Measurements from ENCODE around the gene VCL.
"Not testable (repeated sequence)": the region's sequence is repeated elsewhere in the genome, so short reads cannot be mapped to it uniquely, and the experiment has no call there.

Gene VCL

DNA sequence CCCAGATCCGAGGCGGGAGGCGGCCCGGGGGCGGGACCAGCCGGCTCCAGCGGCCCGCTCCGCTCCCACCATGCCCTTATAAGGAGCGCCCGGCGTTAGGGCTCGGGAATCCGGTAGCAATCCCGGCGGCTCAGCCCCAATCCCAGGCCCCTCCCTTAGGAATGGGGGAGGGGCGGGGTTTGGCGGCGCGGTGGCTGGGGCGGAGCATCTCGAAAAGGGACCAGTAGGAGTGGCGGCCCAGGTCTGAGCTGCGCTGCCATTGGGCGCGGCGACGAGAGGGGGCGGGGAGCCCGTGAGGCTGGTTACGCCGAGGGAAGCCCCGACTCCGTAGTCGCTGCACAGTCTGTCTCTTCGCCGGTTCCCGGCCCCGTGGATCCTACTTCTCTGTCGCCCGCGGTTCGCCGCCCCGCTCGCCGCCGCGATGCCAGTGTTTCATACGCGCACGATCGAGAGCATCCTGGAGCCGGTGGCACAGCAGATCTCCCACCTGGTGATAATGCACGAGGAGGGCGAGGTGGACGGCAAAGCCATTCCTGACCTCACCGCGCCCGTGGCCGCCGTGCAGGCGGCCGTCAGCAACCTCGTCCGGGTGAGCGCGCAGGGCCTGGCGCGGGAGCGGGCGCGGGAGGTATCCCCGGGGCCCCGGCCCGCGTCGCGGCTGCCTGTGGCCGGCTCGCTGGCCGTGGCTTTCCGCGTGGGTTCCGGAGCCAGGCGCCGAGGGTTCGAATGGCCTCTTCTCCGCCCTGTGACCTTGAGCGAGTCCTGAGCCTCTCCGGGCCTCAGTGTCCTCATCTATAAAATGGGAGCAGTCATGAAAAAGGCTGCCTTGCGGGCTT, at the start of gene VCL:
Gene VCL (plus strand): TSS at position 330 of the 836 bp plus-strand sequence. CDS start 92 bp downstream, at position 422.
- peak; percentile 92 to 95 for DNase-seq (ENCODE audit: low read depth in 2 of 2)

DNA sequence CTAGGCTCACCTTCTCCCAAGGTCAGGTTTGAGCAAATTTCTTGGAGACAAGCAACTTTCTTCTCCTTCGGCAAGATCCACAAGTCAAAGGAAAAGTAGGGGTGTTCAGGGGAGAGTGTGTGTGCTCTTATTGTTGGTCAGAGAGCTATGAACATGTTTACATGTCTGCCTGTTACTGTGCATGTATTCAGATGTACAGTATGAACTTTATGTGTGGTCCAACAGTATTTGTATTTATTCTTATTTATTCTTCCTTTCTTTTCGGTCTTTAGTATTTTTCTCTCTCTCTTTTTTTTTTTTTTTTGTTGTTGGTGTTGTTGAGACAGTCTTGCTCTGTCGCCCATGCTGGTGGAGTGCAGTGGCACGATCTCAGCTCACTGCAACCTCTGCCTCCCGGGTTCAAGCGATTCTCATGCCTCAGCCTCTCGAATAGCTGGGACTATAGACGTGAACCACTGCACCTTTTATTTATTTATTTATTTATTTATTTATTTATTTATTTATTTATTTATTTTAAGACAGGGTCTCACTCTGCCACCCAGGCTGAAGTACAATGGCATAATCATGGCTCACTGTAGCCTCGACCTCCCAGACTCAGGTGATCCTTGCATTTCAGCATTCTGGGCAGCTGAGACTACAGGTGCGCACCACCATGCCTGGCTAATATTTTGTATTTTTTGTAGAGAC, 48.8 kb upstream of the VCL start:
- no peak for DNase-seq (ENCODE audit: low read depth in 2 of 2)

DNA sequence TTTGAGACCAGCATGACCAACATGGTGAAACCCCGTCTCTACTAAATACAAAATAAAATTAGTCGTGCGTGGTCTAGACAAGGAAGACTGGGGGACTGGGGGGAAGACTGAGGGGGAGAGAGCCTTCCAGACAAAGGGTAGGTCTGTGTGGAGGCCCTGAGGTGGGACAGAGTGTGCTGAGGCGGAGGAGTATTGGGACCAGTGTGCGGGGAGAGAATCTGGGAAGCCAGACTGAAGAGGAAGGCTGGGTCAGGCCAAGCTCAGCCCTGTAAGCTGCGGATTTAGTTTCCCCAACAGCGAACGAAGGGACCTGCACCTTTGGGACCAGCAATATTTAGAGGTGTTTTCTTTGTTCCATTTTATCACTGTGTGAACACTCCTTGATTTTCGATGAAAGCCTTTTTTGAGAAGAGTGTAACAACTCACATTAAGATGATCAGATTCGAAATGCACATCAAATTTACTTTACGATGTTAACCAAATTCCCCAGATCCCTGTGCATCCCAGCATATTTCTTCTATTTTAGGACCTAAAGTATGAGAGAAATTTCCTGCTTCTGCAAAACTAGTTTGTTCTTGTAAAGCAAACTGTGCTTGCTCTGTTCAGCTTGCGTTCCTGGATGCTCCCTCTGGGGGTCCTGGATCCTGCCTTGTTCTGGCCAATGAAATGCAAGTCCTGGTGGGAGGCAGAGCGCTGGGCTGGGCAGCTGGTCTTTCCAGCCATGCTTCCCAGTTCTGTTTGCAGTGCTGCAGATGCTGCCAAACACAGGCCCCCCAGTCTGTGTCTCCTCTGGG, 47.6 kb upstream of the VCL start:
- no peak for DNase-seq (ENCODE audit: low read depth in 2 of 2)

DNA sequence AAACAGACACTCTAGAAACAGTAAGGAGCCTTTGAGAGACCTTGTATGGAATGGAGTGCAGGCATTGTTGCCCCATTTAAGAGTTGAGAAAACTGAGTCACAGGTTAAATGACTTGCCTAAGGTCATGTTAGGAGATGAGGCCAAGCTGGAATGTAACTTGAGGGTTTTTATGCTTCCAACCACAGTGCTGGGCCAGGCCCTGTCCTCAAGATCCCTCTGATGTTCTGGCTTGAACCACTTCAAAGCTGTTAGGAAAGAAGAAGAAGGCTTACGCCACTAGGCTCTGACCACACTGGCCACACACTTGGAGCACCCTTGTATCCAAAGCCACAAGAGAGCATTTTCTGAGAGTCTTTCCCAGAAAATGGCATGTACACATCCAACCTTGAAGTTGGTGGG, 44.3 kb upstream of the VCL start:
- DNase-seq (ENCODE audit: low read depth in 2 of 2), result no peak

DNA sequence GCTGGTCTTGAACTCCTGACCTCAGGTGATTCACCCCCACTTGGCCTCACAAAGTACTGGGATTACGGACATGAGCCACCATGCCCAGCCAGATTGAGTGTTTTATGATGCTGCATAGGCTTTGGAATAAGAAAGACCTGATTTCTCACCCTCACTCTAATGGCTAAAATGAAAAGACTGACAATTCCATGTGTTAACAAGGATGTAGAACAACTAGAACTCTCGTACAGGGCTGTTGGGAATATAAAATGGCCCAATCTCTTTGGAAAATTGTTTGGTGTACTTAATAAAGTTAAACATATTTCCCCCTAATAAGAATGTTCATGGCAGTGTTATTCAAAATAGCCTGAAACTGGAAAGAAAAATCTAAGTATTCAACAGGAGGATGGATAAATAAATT, 43.2 kb upstream of the VCL start:
- DNase-seq (ENCODE audit: low read depth in 2 of 2), result no peak

DNA sequence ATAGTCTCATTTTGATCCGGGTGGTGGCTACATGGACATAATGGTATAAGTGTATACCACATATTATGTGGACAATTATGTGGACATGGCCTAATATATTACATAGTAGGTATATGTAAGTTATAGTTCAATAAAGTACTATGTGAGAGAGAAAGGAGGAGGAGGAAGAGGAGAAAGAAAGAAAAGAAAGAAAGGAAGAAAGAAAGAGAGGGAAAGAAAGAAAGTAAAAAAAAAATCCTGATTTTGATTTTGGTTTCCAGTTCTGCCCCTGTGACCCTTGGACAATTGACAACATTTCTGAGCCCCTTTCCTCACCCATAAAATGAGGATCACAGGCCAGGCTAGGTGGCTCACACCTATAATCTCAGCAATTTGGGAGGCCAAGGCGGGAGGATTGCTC, 42.2 kb upstream of the VCL start:
- DNase-seq (ENCODE audit: low read depth in 2 of 2), result no peak

DNA sequence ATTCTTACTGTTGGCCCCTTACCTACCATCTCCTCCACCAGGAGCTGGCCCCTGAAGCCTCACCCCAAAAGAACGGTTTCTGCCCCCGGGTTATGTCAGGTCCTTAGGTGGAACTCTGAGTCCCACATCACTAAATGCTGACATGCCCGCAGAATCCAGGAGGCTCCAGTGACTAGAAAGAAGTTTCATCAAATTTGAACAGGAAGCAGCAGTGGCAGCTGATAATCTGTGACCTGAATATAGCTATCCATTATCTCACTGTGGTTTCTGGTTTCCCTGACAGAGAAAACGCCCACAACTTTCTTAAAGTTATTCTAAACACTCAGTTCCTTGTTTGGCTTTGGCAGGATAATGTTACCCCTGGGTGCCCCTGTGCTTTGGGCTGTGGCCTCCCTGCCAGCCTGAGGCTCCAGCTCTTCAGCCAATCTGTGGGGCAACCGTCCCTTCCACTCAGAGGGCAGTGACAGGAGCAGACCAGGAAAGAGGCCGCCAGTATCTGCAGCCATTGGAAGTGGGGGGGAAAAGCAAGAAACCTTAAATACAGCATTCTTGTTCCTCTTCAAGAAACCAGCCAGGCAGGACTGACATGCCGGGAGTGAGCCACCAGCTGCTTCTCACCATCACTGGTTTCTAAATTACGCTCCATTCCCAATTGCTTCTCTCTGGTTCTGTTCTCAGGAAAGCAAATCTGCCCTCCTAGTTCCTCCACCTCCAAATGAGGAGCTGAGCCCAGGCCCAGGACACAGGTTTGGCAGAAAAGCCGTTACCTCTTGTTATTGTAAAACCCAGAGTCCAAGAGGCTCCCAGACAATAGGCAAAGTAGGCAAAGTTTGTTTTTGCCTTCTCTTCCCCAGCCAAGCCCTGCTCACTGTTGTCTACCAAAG, 41.2 kb upstream of the VCL start:
- peak in 1 of 2 donors; percentile 4 for DNase-seq (ENCODE audit: low read depth in 2 of 2)

DNA sequence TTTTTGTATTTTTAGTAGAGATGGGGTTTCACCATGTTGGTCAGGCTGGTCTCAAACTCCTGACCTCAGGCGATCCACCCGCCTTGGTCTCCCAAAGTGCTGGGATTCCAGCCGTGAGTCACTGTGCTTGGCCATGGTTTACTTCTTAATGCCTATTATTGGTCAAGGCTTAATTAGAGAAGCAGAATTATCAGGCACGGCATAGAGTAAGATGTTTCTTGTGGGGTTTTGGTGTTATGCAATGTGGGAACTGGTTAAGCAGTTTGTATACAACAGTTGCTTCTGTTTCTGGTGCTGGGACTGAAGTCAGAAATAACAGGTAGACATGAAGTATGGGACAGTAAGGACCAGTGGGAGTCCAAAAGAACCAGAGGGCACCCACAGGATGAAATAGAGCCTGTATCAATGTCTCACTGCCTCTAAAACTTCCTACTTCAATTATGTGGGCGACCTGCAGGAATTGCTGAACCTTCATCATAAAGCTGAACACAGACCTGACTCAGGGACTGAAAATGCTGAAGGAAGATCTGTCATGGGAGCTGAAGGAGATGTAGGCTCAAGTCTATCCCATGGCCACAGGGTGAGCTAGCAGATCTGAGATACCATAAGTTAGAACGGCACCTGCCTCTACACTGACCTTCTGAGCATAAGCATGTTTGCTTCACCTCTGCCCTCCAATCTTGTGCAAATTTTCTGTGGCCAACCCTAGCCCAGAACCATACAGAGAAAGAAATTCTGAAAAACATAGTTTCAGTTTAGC, 38.3 kb upstream of the VCL start:
- DNase-seq (ENCODE audit: low read depth in 2 of 2), result no peak

DNA sequence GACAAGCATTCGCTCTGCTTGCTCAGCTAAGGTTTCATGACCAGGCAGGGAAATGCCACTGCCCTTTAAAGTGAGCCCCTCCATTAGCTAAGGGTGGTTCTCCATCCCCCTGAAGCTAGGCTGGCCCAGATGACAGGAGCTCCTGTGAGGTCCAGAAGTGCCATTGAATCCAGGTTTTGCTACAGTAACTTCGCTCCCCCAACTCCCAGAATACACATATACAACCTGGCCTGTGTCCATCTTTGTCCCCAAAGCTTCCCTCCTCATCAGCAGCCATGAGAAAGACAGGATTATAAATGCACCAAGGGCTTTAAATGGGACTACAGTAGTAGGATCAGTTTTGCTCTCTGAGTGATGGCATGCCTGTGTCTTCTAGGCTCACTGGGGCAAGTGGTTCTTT, 35.5 kb upstream of the VCL start:
- DNase-seq (ENCODE audit: low read depth in 2 of 2), result no peak

DNA sequence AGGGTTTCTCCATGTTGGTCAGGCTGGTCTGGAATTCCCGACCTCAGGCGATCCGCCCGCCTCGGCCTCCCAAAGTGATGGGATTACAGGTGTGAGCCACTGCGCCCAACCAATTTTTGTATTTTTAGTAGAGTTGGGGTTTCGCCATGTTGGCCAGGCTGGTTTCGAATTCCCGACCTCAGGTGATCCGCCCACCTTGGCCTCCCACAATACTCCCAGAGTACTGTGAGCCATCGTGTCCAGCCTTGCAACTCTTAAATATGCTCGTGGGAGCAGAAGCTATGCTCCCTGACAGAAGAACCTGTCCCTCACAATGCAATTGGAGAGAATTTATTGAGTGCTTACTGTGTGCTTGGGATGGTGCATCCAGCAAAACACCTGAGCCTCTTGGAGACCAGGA, 34.4 kb upstream of the VCL start:
- not testable (repeated sequence) for DNase-seq (ENCODE audit: low read depth in 2 of 2)

DNA sequence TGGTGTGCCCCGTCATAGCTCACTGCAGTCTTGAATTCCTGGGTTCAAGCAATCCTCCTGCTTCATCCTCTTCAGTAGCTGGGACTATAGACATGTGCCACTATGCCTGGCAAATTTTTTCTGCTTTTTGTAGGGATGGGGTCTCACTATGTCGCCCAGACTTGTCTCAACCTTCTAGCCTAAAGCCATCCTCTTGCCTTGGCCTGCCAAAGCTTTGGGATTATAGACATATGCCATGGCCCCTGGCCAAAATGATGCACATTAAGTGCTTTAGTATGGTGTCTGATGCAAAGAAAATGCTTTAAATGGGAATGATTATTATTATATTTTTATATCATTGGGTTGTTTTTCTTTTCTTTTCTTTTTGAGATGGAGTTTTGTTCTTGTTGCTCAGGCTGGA, 33.2 kb upstream of the VCL start:
- DNase-seq (ENCODE audit: low read depth in 2 of 2), result no peak

DNA sequence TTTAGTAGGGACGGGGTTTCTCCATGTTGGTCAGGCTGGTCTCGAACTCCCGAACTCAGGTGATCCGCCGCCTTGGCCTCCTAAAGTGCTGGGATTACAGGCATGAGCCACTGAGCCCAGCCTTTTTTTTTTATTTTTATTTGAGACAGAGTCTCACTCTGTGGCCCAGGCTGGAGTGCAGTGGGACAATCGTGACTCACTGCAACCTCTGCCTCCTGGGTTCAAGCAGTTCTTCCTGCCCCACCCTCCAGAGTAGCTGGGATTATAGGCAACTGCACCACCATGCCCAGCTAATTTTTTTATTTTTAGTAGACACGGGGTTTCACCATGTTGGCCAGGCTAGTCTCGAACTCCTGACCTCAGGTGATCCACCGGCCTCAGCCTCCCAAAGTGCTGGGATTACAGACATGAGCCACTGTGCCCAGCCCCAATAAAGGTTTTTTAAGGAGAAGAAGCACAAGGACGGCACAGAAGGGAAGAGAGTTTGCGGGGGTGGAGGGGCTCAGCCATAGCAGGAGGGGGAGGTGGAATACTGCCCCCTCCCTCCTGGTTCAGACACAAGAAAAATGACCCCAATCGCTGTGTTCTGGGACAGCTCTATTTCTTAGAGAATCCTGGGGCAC, 32.5 kb upstream of the VCL start:
- not testable (repeated sequence) for DNase-seq (ENCODE audit: low read depth in 2 of 2)

DNA sequence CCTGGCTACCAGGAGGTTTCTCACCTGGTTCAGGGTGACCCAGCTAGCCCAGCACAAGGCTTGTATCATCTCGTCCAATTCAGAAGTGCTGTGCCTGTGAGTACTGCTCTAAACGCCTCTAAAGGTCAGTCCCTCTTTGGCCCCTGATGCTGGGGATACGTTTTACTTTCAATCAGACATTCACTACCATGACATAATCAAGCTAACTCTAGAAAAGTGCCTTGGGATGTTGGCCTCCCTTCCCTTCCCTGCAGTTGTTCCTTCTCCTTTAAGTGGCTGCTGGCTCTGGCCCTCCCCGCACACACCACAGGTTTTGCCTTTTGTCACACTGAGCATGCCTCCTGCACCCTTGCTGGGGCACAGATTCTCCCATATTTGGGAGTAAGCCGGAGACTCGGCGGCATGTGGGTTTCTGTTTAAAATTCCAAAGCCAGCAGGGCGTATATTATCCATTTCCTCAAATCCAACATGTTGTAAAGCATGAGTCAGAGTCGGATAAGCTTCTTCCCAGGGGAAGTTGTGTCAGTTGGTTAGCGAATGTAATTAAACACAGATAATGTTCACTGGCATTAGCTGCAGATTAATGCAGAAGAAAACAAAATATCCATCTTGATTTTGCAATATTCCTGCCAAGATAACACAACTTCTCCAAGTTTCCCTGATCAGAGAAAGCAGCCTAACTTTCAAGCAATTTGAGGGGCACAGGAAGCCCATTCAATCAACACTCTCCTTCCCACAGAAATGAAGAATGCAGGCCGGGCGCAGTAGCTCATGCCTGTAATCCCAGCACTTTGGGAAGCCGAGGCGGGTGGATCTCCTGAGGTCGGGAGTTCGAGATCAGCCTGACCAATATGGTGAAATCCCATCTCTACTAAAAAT, 31.8 kb upstream of the VCL start:
- no peak for DNase-seq (ENCODE audit: low read depth in 2 of 2)

DNA sequence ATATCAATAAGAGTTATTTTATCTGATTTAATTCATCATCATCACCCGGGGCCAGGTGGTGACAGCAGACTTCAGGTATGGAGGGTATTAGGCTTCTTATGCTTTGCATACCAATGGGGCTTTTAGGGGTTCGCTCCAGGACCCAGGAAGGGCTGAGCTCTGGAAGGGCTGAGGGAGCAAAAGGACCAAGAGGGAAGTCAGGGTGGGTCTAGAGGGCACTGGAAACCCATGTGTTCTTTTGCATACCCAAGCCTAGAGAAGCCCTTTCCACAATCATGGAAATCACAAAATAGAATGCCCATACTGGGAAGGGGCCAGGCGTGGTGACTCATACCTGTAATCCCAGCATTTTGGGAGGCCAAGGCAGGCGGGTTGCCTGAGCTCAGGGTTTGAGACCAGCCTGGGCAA, 30.9 kb upstream of the VCL start:
- no peak for DNase-seq (ENCODE audit: low read depth in 2 of 2)

DNA sequence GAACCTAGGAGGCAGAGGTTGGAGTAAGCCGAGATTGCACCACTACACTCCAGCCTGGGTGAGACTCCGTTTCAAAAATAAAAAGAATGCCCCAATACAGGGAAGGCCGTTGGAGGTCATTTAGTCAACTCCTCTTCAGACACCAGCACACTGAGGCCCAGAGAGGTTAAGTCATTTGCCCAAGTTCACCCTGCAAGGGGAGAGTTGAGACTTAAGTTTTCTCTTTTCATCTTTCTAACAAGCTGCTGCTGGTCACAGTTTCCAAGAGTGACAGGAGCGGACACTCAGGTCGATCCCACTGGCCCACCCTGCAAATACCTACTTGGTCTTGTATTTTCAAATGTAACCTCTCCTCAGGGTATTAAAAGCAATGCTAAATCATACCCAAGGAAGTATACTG, 30.4 kb upstream of the VCL start:
- no peak for DNase-seq (ENCODE audit: low read depth in 2 of 2)

DNA sequence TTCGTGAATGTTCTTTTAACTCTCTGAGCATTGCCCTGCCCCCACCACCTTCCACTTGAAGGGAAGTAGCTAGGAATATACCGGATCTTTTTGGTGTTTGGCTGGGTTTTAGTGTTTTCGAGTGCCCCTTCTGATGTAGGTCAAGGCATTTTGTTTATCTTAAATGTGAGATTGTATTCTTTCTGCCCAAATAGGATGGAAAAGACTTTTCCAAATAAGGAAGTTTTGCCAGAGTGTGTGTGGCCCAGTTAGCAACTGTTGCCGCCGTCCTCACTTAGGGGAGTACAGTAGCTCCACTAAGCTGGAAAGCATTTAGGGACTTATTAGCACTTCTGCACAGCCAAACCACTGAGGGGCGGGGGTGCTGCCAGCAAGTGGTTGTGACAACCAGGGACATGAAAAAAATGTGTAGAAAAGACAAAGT, 29.8 kb upstream of the VCL start:
- no peak for DNase-seq (ENCODE audit: low read depth in 2 of 2)

DNA sequence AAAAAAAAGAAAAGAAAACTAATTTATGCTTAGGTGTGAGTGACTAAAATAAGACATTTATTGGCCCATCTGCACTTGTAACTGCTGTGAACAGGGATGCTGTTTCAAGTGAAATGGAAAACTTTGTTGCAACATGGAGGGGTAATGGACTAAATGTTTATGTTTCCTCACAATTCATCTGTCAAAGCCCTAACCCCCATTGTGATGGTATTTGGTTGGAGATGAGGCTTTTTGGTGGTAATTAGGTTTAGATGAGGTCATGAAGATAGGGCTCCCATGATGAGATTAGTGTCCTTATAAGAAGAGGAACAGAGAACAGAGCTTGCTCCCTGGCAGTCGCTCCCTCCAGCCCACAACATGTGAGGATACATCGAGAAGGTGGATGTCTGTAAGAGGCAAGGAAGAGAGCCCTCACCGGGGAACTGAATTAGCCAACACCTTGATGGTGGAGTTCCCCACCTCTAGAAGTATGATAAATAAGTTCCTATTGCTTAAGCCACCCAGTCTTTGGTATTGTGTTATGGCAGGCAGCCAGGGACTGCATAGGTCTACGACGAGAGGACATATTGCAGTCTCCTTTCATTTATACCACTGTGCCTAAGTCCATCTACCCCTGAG, 28.6 kb upstream of the VCL start:
- no peak for DNase-seq (ENCODE audit: low read depth in 2 of 2)

DNA sequence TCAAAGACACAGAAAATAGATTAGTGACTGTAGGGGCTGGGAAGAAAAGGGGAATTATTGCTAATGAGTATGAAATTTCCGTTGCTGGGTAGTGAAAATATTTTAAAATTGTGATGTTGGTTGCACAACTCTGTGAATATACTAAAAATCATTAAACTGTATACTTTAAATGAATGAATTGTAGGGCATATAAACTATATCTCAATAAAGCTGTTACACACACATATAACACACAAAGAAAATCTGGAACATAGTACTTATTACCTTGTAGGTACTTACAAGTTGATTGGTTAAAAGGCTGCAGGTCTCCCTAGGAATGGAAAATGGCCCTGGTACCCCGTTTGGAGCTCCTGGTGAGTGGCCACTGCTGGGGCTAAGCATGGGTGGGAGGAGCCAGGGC, 27.1 kb upstream of the VCL start:
- DNase-seq (ENCODE audit: low read depth in 2 of 2), result no peak
